Keratinocyte (primary cell): ENCODE data around the gene RTN3. TPM values are rescaled to one million over a fixed set of nuclear protein-coding genes. Genes with fewer than 3 reads are reported as not detected.
"Not testable (repeated sequence)": the region's sequence is repeated elsewhere in the genome, so short reads cannot be mapped to it uniquely, and the experiment has no call there.

ENCODE experiments used
- DNase-seq: peaks from one replicate; pipeline ENCODE4 v3.0.0-alpha.2; 2011; ENCODE audit warnings: low read depth, missing footprints, low spot score
- FAIRE-seq: peaks from 2 replicates; lab custom pipeline; 2011; peaks lifted over from hg19 to GRCh38; lab: Jason Lieb, UNC
- H2AFZ ChIP-seq: 2 replicates; pipeline ENCODE4 v1.6.0; 2012; ENCODE audit warnings: low read length, control low read depth, inconsistent platforms; ENCODE audit not compliant: control insufficient read depth
- H3K27ac ChIP-seq: 2 replicates; pipeline ENCODE4 v1.5.1; 2011; ENCODE audit warnings: low read length; ENCODE audit not compliant: control insufficient read depth, insufficient read depth
- H3K27me3 ChIP-seq: 3 replicates; pipeline ENCODE4 v1.6.0; 2011; ENCODE audit warnings: low read length; ENCODE audit not compliant: control insufficient read depth, insufficient read depth; ENCODE audit errors: extremely low read depth
- H3K36me3 ChIP-seq, 2 experiments: 2 replicates in 1 of 2; 3 replicates in 1 of 2; pipeline ENCODE4 v1.5.1; 2011; ENCODE audit warnings: low read length in 2 of 2, mild to moderate bottlenecking in 1 of 2; ENCODE audit not compliant: control insufficient read depth in 2 of 2, insufficient read depth in 2 of 2; ENCODE audit errors: extremely low read depth in 1 of 2
- H3K4me1 ChIP-seq: 3 replicates; pipeline ENCODE4 v1.5.1; 2011; ENCODE audit warnings: low read length; ENCODE audit not compliant: control insufficient read depth, insufficient read depth; ENCODE audit errors: extremely low read depth
- H3K4me2 ChIP-seq: 3 replicates; pipeline ENCODE4 v1.6.0; 2011; ENCODE audit warnings: low read depth, low read length; ENCODE audit not compliant: control insufficient read depth, insufficient read depth; ENCODE audit errors: extremely low read depth
- H3K4me3 ChIP-seq, 3 experiments: fragments of 200-600 bp in 1 of 3; sonication (generic) in 1 of 3; 2 replicates in 2 of 3; 3 replicates in 1 of 3; pipeline ENCODE4 v1.5.1; 2011 to 2016; ENCODE audit warnings: low read length in 3 of 3, mild to moderate bottlenecking in 3 of 3, control low read depth in 2 of 3, inconsistent platforms in 1 of 3, low read depth in 1 of 3, mixed read lengths in 1 of 3, mixed run types in 1 of 3, moderate library complexity in 1 of 3; ENCODE audit not compliant: control insufficient read depth in 2 of 3, insufficient read depth in 2 of 3; ENCODE audit errors: extremely low read depth in 1 of 3
- H3K79me2 ChIP-seq: 2 replicates; pipeline ENCODE4 v1.6.0; 2012; ENCODE audit warnings: low read length; ENCODE audit not compliant: control insufficient read depth, insufficient read depth
- H3K9ac ChIP-seq: 3 replicates; pipeline ENCODE4 v1.6.0; 2011; ENCODE audit warnings: low read length; ENCODE audit not compliant: control insufficient read depth, insufficient read depth; ENCODE audit errors: extremely low read depth
- H3K9me1 ChIP-seq: 3 replicates; pipeline ENCODE4 v1.6.0; 2011; ENCODE audit warnings: low read length; ENCODE audit not compliant: control insufficient read depth, insufficient read depth; ENCODE audit errors: extremely low read depth
- H3K9me3 ChIP-seq: 2 replicates; pipeline ENCODE4 v1.5.1; 2012; ENCODE audit warnings: low read depth, low read length; ENCODE audit not compliant: control insufficient read depth
- H4K20me1 ChIP-seq: 3 replicates; pipeline ENCODE4 v1.6.0; 2011; ENCODE audit warnings: low read length; ENCODE audit not compliant: control insufficient read depth, insufficient read depth; ENCODE audit errors: extremely low read depth
- EZH2 ChIP-seq: IDR thresholded peaks from one replicate; pipeline ENCODE4 v1.6.1; 2012; ENCODE audit warnings: inconsistent platforms, mild to moderate bottlenecking, low read length, moderate library complexity
- dilution Hi-C: fragments of 300-500 bp; cut with MboI; formaldehyde crosslinking; loops from one replicate; pipeline ENCODE4 v1.7.0; 2020; ENCODE audit warnings: low sequenced_read_pairs; ENCODE audit not compliant: extremely low pct_ligation_motif_present
- polyA plus RNA-seq, 5 experiments: library from polyadenylated mRNA; depleted of rRNA in 3 of 5; stranded (reverse) in 3 of 5; stranded (forward) in 1 of 5; unstranded in 1 of 5; fragments of >200 nt; gene quantifications; 1 replicate in 1 of 5; 2 replicates in 3 of 5; 3 replicates in 1 of 5; pipeline versions ENCODE4 v1.2.1 to v1.2.3, GENCODE V29; 2011 to 2012; ENCODE audit warnings: missing spikeins in 2 of 5, low read depth in 1 of 5, low replicate concordance in 1 of 5
- TF ChIP-seq, protein P1 (sequence below), 3 experiments: IDR thresholded peaks in 1 of 3; conservative IDR thresholded peaks in 1 of 3; optimal IDR thresholded peaks in 1 of 3; 2 replicates in 2 of 3; 3 replicates in 1 of 3; pipeline versions ENCODE3 to v1.5.1; 2011; ENCODE audit warnings: low read length in 3 of 3, mild to moderate bottlenecking in 3 of 3, moderate library complexity in 2 of 3, control low read depth in 1 of 3, inconsistent platforms in 1 of 3; ENCODE audit not compliant: insufficient read depth in 2 of 3; ENCODE audit errors: extremely low read depth in 1 of 3

Gene RTN3
- polyA plus RNA-seq, 1 donor (not counting 4 experiments of a cell fraction or from before 2014, with no cell fraction given) = 50.8 TPM

DNA sequence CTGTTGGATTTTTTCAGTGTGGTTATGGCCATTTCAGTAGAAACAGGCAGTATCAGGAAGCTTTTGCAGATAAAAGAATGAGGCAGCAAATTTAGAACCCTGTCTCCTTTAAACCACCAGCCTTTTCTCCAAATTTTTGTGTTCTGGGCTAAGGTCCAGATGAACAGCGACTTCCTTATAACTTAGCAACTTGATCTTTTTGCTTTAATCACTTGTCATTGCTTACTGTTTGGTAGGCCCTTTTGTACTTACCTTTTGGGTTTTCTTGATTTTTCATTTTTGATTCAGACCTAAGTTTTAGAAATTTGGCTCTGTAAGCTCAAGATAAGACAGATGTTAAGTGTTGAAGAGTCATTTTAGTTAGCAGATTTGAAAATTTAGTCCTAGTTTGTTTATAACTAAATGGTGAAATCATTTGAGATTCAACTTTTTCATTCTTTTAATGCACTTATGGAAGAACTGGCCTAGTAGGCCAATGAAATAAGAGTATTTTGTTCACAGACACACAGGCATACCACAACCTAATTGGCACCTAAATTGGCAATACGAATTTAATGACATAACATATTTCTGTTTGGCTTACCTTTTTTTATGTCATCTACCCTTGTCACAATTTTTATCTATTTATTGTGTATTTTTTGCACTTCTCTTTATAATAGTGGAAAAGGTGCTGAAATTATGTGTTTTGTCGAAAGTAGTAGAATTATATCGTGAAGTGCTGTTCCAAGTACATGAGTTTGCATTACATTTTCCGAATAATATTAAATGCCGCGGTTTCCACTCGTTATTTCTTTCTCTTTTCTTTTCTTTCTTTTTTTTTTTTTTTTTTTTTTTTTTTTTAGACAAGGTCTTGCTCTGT lies 2.1 kb downstream of the RTN3 start:
- Histone ChIP-seq H3K79me2 (peaks cover 53% of the 10 kb centered on the region), H3K27ac (peak overlapping the region; percentile 70), H3K4me3 (peak overlapping the region in 2 of 3 experiments; percentile 95 to 98), H2AFZ (no peak overlapping the region), H4K20me1 (peaks cover 5% of the 10 kb centered on the region), H3K9ac (peak overlapping the region; percentile 78), H3K9me1 (no peaks in the 10 kb centered on the region), H3K36me3 (no peaks in the 10 kb centered on the region), H3K27me3 (no peaks in the 10 kb centered on the region), H3K4me2 (peak overlapping the region; percentile 93), H3K4me1 (peaks cover 28% of the 10 kb centered on the region), H3K9me3 (no peaks in the 10 kb centered on the region)
- FAIRE-seq (no peak), DNase-seq (no peak)
- dilution Hi-C loops = no loop called here
- TF ChIP-seq EZH2 = no peak
- TF ChIP-seq, protein P1, sequence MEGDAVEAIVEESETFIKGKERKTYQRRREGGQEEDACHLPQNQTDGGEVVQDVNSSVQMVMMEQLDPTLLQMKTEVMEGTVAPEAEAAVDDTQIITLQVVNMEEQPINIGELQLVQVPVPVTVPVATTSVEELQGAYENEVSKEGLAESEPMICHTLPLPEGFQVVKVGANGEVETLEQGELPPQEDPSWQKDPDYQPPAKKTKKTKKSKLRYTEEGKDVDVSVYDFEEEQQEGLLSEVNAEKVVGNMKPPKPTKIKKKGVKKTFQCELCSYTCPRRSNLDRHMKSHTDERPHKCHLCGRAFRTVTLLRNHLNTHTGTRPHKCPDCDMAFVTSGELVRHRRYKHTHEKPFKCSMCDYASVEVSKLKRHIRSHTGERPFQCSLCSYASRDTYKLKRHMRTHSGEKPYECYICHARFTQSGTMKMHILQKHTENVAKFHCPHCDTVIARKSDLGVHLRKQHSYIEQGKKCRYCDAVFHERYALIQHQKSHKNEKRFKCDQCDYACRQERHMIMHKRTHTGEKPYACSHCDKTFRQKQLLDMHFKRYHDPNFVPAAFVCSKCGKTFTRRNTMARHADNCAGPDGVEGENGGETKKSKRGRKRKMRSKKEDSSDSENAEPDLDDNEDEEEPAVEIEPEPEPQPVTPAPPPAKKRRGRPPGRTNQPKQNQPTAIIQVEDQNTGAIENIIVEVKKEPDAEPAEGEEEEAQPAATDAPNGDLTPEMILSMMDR (optimal IDR thresholded peaks at IDR 0.05 in 1 of 3, IDR thresholded peaks at IDR 0.05 in 1 of 3, conservative IDR thresholded peaks at IDR 0.05 in 1 of 3; ENCODE audit: extremely low read depth in 1 of 3, insufficient read depth in 2 of 3, low read length in 3 of 3) = no peak

- FAIRE-seq, H2AFZ ChIP-seq, H3K27me3 ChIP-seq, H3K4me2 ChIP-seq, H3K36me3 ChIP-seq, H3K27ac ChIP-seq, H4K20me1 ChIP-seq, dilution Hi-C loops, H3K9me1 ChIP-seq, H3K4me3 ChIP-seq, H3K9me3 ChIP-seq, H3K9ac ChIP-seq, DNase-seq: not testable (repeated sequence)
- peaks cover 71% of the 10 kb centered on the region for H3K79me2 ChIP-seq
- peaks cover 41% of the 10 kb centered on the region for H3K4me1 ChIP-seq
Observed at GRCh38 chr11:63685158-63685721, 3.9 kb downstream of the RTN3 start.
